GM13976 (cell line): ENCODE measurements around the gene FBXO41.

Experiments used
- DNase-seq: peaks from one replicate; pipeline ENCODE4 v3.0.0; 2012; ENCODE audit warnings: low spot score
- in situ Hi-C: fragments of 300-500 bp; cut with MboI; formaldehyde crosslinking; loops from one replicate; pipeline ENCODE4 v1.12.0; 2022; ENCODE audit warnings: low sequenced_read_pairs, mixed read lengths, inconsistent platforms; ENCODE audit not compliant: unreplicated experiment
- TF ChIP-seq, protein P1 (sequence below): IDR thresholded peaks from 2 replicates; pipeline ENCODE4 v1.5.1; 2012; ENCODE audit warnings: borderline replicate concordance, mild to moderate bottlenecking; ENCODE audit not compliant: insufficient read depth; ENCODE audit errors: extremely low read depth, missing control alignments, control extremely low read depth

Gene FBXO41

DNA sequence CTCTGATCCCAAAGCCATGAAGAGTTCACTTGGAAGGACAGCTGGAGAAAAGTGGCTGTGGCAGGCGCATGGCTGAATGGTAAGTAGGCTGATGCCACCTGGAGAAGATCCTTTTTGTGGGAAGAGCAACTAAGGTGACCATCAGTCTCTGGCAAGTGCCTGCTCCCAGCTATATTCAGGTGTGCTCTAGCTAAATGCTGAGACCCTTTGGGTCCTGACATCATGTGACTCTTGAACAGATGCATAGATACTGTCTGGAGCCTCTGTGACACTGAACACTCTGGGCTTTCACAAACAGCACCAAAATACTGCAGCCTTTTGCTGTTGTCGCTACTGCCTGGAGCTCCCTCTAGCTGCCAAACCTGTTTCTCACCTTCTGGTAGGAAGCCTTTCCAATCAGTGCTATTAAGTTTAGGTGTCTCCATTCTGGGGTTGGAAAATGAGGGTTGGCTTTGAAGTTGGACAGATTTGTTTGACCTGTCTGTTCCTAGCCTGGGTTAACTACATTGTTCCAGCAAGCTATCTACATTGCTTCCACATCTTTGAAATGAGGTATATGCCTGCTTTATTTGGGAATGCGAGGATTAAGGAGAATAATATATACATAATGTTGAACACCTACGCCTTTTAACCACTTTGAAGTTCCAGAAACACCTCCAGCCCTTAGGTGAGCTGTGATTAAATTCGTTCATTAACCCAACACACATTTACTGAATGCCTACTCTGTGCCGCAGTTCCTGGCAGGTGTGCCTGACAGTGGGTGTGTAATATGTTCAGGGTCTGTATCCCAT lies 6.0 kb upstream of the FBXO41 start:
- peak; percentile 57 for DNase-seq
- in situ Hi-C loops = no loop called here
- TF ChIP-seq, protein P1, sequence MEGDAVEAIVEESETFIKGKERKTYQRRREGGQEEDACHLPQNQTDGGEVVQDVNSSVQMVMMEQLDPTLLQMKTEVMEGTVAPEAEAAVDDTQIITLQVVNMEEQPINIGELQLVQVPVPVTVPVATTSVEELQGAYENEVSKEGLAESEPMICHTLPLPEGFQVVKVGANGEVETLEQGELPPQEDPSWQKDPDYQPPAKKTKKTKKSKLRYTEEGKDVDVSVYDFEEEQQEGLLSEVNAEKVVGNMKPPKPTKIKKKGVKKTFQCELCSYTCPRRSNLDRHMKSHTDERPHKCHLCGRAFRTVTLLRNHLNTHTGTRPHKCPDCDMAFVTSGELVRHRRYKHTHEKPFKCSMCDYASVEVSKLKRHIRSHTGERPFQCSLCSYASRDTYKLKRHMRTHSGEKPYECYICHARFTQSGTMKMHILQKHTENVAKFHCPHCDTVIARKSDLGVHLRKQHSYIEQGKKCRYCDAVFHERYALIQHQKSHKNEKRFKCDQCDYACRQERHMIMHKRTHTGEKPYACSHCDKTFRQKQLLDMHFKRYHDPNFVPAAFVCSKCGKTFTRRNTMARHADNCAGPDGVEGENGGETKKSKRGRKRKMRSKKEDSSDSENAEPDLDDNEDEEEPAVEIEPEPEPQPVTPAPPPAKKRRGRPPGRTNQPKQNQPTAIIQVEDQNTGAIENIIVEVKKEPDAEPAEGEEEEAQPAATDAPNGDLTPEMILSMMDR = peak; percentile 71

DNA sequence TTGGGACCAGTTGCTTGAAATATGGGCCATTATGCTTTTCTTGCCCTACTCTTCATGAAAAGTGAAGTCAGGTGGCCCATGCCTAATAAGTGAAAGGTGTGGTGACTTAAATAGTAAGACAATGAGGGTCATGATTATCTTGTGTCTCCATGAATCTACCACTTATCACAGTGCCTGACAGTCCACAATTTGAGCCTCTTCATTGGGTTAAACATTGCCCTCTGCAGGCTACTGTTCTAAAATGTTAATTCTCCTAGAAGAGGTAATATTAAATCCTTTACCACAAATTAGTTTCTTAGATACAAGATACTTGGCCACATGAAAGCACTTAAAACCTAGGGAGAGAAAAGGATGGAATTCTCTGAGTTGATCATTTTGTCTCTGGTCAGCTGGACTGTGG lies 5.0 kb upstream of the FBXO41 start:
- TF ChIP-seq, protein P1 = no peak
- in situ Hi-C loops = no loop called here

DNA sequence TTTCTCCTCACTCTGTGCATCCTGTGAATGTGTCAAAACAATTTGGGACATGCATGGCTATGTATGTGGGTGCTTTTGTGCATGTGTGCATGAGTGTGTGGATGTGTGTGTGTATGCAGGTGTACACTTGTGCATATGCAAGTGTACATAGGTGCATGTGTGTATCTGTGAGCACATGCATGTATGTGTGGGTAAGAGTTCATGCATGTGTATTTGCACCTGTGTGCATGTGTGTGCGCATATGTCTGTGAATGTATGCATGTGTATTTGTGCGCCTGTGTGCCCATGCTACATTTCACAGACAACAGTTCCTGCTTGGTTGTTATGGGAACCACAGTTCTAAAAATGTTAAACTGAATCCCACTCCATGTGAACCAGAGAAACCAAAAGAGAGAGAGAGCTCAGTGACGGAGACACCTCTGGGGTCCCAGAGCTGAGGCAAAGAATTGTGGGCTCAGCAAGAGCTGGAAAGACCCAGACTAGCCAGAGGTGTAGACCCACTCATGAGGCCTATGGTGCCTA lies 1.9 kb upstream of the FBXO41 start:
- in situ Hi-C loops = no loop called here
- TF ChIP-seq, protein P1 = no peak

More for the DNA sequence above, 5.0 kb upstream of the FBXO41 start:
- DNase-seq = no peak

DNA sequence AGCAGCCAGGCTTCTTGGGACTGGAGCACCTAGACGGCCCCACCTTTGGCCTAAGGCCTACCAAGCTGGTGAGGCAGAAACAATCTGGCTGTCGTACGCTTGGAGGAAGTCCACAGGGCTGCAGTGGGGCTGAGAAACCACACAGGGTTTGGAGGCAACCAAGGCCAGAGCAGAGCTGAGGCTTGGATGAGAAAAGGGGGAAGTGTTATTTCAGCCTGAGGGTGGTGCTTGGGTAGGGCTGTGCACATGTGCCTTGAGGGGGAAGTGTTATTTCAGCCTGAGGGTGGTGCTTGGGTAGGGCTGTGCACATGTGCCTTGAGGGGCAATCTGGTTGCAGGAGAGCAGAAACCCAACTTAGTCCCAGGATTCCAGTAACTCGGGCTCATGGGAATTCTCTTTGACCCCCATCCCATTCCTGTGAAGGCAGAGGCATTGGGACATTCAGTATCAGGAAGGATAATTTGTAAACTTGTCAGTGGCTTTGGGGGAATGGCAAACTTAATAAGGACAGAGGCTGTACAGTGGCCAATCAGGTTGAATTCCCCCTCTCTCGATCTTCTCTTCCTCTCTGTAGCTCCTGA lies 971 bp upstream of the FBXO41 start:
- in situ Hi-C loops = no loop called here
- TF ChIP-seq, protein P1 = no peak
- peak; percentile 54 for DNase-seq

More for the DNA sequence above, 1.9 kb upstream of the FBXO41 start:
- no peak for DNase-seq

DNA sequence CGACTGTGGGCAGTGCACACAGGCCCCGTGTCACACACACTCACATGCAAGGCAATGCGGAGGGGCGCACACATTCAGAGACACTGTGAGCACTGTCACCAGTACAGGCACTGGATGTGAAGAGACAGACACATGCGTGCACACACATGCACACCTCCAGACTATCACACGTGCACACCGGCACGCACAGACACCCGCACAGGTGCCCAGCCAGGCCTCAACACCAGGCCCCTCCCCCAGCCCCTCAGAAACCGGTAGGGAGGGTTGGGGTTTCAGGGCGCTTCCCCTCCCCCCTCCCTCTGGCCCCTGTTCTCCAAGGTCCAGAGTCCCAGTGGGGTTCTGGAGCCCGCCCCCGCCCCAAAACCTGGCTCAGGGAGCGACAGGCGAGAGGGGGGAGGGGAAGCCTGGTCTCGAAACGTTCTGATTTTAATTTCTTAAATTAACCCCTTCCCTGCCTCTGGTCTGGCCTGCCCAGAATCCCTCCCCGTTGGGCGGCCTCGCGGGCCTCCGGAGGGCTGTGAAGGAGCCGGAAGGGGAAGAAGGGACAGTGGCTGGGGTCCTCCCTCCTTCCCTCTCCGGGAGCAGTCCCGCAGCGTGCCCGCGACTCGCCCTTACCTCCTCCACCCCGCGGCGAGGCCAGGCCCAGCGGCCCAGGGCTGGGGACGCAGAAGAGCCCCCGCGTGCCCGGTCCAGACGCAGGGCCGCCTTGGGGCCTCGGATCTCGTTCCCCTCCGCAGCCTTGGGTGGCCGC lies 558 bp downstream of the FBXO41 start:
- DNase-seq = peak; percentile 44
- in situ Hi-C loops = no loop called here
- TF ChIP-seq, protein P1 = no peak

DNA sequence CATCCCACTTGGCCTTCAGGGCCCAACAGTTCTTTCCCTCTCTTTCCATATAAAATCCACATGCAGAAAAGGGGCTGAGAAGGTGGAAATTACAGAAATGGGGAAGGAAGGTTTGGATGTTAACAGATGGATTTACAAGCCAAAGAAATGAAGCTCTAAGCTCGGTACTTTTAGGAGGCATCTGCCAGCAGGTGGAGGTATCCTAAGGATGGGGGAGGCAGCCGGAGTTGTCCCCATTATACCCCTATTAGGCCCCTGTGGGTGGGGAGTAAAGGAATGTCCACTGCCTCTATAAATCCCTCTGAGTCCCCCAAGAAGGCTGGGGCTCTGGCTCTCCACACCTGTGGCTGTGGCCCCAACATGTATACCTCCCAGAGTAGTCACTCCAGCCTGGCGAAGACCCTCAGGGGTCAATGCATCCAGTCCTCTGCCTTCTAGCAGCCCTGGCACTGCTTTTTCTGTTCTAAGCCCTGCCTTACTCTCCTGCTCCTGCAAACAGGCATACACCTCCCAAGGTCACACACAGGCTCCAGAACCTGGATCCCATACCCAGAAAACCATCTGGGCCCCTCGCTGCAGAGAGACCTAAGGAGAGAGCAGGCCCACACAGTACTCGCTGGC lies 1.2 kb downstream of the FBXO41 start:
- TF ChIP-seq, protein P1 = no peak
- DNase-seq = no peak
- in situ Hi-C loops = no loop called here
